Large intestine (tissue), 3 donors: ENCODE measurements around the gene PLXNA2. TPM values are rescaled to one million over a fixed set of nuclear protein-coding genes. Genes with fewer than 3 reads are reported as not detected.

Source experiments
- DNase-seq, 2 donors: peaks; one replicate each; pipeline versions ENCODE4 v3.0.0 to v3.0.0-alpha.2; 2013
- H3K27ac ChIP-seq: one replicate; pipeline ENCODE4 v1.5.1; 2013; ENCODE audit warnings: low read length
- H3K27me3 ChIP-seq: 2 replicates; pipeline ENCODE4 v1.6.1; 2013; ENCODE audit warnings: low read length; ENCODE audit not compliant: control insufficient read depth, insufficient read depth
- H3K36me3 ChIP-seq: 2 replicates; pipeline ENCODE4 v1.6.1; 2013; ENCODE audit warnings: low read length; ENCODE audit not compliant: control insufficient read depth, insufficient read depth
- H3K4me1 ChIP-seq: one replicate; pipeline ENCODE4 v1.6.1; 2013; ENCODE audit warnings: low read length; ENCODE audit not compliant: control insufficient read depth, insufficient read depth
- H3K4me3 ChIP-seq: one replicate; pipeline ENCODE4 v1.5.1; 2013; ENCODE audit warnings: low read length
- H3K9me3 ChIP-seq: one replicate; pipeline ENCODE4 v1.6.1; 2013; ENCODE audit warnings: mild to moderate bottlenecking, low read depth, low read length, moderate library complexity; ENCODE audit not compliant: control insufficient read depth
- WGBS: methylation state at CpG from one replicate; pipeline ENCODE4 v1.1.5; 2013; ENCODE audit warnings: low lambda C conversion rate; ENCODE audit not compliant: insufficient coverage; 5-methylcytosine and 5-hydroxymethylcytosine counted together
- polyA plus RNA-seq: library from polyadenylated mRNA; unstranded; fragments of 120-200 nt; gene quantifications from one replicate; pipeline ENCODE4 v1.2.1, GENCODE V29; 2013

The PLXNA2 gene
- polyA plus RNA-seq, 1 donor = 11.7 TPM

DNA sequence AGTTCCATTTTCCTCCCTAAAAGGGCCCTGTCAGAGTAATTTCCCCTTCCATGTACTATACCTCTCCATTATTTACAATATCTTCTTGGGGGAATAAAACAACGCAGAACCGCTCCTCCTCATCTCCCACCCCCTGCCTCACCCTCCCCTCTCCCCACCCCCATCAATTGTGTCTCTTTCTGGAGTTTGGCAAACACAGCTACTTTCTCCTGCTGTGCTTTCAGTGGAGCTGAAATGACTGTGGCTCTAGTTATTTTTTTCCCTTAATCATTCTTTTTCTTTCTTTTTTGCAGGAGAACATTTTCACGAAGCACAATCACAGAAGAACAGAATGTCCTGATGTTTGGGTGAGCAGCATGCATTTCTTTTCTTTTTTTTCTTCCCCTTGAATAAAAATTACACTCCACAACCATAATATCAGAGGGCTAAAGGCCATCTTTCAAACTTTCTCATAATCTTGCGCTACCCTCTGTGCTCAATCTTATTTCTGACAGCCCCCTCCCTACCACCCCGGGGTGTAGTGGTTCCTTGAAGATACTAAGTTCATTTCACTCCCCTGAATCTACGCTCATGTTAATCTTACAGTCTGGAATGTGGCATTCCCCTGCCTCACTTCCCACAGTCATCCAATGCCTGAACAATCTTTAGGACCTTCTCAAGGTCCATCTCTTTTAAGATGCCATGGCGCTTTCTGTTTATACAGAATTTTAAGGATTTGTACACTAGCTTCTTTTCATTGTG, 8.8 kb upstream of the PLXNA2 start:
- Histone ChIP-seq H3K4me3 (no peak overlapping the region), H3K27me3 (peaks cover 46% of the 10 kb centered on the region), H3K4me1 (no peaks in the 10 kb centered on the region), H3K27ac (no peak overlapping the region), H3K36me3 (no peaks in the 10 kb centered on the region), H3K9me3 (no peaks in the 10 kb centered on the region)
- no peak for DNase-seq
- 25% methylated on average over 1 of the region's 7 CpGs for WGBS

DNA sequence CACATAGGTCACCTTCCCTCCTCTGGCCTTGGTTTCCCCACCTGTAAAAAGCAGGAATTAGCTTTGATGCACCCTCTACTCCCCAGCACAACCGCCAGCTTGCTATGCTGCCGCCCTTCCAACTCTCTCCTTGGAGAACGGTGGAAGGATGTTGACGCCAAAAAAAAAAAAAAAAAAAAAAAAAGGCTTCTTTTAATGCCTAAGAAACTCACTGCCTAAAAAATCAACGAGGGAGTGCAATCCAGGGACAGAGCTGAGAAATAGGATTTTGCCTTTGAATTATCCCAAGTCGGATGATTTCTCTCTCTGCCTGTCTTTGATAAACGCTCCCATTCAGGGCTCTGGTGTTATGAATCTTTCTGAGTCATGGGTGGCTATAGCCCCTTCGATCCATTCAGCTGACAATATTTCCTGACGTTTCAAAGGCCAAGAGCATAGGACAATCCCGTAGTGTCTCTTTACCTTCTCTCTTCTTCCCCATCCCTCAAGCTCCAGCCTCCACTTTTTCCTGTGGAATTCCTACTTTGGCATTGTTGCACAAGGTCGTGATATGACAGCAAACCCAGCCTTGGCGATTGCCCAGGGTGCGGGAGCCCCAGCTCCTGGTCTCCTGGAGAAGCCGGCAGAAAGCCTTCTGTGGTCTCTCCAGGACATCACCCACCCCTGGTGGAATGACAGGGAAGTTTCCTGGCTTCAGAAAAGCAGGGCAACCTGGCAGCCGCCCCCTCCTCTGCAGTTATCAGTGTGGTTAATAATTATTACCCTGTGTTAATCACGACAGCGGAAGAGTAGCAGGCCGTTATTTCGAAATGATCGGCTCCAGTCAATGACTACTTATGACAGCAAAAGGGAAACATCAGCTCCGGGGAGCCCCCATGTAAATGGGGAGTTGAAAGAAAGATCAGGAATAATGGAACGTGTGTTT, 8.0 kb upstream of the PLXNA2 start:
- Histone ChIP-seq H3K4me1 (no peaks in the 10 kb centered on the region), H3K4me3 (no peak overlapping the region), H3K27me3 (peaks cover 47% of the 10 kb centered on the region), H3K9me3 (no peaks in the 10 kb centered on the region), H3K36me3 (no peaks in the 10 kb centered on the region), H3K27ac (no peak overlapping the region)
- DNase-seq = peak; percentile 32 to 56
- 0% methylated on average over 3 of the region's 22 CpGs for WGBS

DNA sequence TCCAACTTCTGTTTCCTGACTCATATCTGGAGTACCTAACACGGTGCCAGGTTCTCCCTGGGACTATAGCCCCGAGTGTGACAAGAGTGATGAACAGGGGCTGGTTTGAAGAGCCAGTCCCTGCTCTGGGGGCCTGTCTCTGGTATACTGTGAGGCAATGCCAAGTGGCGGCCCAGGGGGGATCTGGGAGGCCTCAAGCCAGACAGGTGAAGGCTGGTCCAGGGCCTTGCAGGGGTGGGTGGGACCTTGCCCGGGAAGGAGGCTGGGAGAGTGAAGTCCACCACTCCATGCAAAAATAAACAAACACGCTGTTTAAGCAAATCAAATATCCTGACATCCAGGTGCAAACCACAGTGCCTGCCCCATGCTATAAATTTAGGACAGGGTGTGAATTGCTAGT, 6.8 kb upstream of the PLXNA2 start:
- DNase-seq = peak in 1 of 2 donors; percentile 21
- no peaks in the 10 kb centered on the region for H3K36me3 ChIP-seq
- WGBS = no CpG with 5 or more reads among the region's 5 CpGs
- no peaks in the 10 kb centered on the region for H3K4me1 ChIP-seq
- peaks cover 48% of the 10 kb centered on the region for H3K27me3 ChIP-seq
- no peak overlapping the region for H3K4me3 ChIP-seq
- no peak overlapping the region for H3K27ac ChIP-seq
- H3K9me3 ChIP-seq = no peaks in the 10 kb centered on the region

DNA sequence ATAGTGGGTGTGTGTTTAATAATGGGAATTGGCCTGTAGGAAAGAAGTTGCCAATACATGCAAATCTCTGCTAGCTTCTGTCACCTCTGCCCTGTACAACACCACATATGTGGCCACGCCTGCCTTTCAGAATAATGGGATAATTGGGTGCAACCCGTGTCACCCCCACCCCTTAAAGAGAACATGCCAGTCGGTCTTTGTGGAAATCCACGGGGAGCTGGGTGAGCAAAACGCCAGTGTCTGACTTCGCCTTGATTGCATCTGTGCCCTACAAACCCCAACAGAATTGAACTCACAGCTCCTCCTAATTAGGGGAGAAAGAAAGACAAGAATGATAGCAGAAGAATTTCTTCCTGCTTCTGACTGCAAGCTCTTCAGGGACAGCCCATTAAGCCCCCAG, 6.4 kb upstream of the PLXNA2 start:
- no CpG with 5 or more reads among the region's 6 CpGs for WGBS
- Histone ChIP-seq H3K9me3 (no peaks in the 10 kb centered on the region), H3K27me3 (peaks cover 46% of the 10 kb centered on the region), H3K27ac (no peak overlapping the region), H3K4me1 (no peaks in the 10 kb centered on the region), H3K4me3 (no peak overlapping the region), H3K36me3 (no peaks in the 10 kb centered on the region)
- no peak for DNase-seq

DNA sequence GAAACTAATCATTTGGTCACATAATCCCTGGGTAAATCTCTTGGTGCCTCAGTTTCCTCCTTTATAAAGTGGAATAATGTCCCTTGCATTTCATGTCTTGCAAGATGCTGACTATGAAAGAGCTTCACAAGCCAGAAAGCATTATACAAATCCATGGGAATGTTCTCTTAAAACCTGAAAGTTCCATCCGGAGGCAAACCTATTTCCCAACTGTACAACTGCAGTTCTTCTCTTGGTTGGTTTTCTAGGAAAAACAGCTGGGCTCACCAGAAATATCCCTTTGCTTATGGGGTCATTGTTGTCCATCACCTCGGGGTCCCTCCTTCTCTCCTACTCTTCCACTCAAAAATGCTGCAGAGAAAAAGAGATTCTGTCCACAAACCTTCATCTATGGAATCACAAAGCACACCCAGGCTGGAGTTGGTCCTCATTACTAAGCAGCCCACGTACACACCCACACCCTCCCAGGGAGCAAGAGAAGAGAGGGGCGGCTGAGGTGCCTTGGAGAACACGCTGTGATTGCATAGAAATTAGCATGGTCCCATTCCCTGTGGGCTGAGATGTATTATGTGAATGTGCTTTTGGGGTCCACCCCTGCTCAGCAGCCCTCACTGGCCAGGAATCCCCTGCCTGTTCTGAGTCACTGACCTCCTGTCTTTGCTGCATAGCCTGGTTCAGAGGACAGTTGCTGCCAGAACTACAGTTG, 5.0 kb upstream of the PLXNA2 start:
- no peak for DNase-seq
- peaks cover 40% of the 10 kb centered on the region for H3K27me3 ChIP-seq
- H3K4me1 ChIP-seq = peaks cover 8% of the 10 kb centered on the region
- H3K4me3 ChIP-seq = no peak overlapping the region
- H3K9me3 ChIP-seq = no peaks in the 10 kb centered on the region
- no peak overlapping the region for H3K27ac ChIP-seq
- no CpG with 5 or more reads among the region's 5 CpGs for WGBS
- H3K36me3 ChIP-seq = no peaks in the 10 kb centered on the region

DNA sequence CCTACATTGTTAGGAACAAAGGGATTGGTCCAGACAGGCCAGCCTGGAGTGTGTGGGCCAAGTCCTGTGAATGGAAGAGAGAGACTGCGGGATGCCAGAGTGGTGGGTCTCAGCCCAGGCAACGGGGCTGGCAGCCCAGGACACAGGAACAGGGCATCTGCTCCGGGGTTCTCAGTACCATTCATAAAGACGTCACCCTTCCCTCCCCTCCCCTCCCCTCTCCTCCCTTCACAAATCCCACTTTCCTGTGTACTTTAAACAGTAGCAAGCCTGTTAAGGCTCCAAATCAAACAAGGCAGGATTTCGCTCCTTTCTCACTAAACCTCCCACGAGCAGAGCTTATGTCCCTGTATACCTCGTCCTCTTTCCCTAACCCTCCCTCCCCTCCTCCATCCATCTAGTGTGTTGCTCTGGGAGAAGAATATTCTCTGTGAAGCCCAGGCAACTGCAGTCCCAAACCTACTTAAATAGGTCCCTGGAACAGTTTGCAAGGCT, 4.2 kb upstream of the PLXNA2 start:
- no peaks in the 10 kb centered on the region for H3K36me3 ChIP-seq
- no peak overlapping the region for H3K4me3 ChIP-seq
- no CpG with 5 or more reads among the region's 7 CpGs for WGBS
- H3K9me3 ChIP-seq = no peaks in the 10 kb centered on the region
- H3K27ac ChIP-seq = no peak overlapping the region
- H3K27me3 ChIP-seq = peaks cover 35% of the 10 kb centered on the region
- no peak for DNase-seq
- peaks cover 8% of the 10 kb centered on the region for H3K4me1 ChIP-seq

DNA sequence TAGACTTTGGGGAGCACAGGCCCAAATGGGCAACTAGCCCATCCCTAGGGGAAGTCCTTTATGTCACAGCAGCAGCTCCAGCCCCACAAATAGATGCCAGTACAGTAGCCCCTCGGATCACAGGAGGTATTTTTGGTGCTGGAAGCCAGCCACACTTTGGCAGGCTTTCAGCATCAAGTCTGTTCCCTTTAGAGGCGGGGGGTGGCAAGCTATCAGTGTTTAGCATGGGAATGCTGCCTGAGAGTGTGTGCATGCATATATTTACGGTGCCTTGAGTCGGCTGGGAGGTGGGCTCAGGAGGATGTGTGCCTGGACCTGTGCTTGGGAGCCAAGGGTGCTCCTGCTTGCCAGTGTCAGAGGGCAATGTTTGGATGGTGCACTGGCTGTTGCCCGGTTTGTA, 3.5 kb upstream of the PLXNA2 start:
- no CpG with 5 or more reads among the region's 5 CpGs for WGBS
- no peak overlapping the region for H3K4me3 ChIP-seq
- H3K4me1 ChIP-seq = peaks cover 10% of the 10 kb centered on the region
- no peaks in the 10 kb centered on the region for H3K9me3 ChIP-seq
- DNase-seq = no peak
- H3K36me3 ChIP-seq = no peaks in the 10 kb centered on the region
- H3K27ac ChIP-seq = no peak overlapping the region
- H3K27me3 ChIP-seq = peaks cover 34% of the 10 kb centered on the region

DNA sequence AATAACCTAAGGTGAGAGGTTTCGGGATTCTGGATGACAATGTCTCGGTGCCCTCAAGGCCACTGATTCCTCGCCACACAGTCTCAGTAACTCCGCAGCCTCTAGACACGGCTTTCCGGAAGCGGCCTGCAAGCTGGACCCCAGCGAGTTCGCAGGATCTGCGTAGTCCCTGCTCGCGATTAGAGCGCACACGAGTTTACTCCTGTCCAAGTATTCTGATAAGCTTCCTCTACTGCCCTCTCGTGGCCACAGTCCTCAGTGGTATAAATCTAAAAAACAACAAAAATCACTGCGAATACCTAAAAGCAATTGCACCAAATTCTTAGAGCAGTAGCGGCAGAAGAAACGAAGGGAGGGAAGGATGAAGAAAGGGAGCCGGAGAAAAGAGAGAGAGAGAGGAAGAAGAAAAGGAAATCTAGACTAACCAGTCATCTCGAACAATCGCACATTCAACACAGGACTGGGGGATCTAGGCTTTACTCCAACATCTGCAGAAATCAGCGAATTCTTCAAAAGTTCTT, 1.1 kb upstream of the PLXNA2 start:
- H3K4me1 ChIP-seq = peaks cover 20% of the 10 kb centered on the region
- peak overlapping the region; percentile 40 for H3K27ac ChIP-seq
- DNase-seq = peak; percentile 81
- WGBS = 21% methylated on average over 6 of the region's 22 CpGs
- no peaks in the 10 kb centered on the region for H3K36me3 ChIP-seq
- H3K4me3 ChIP-seq = peak overlapping the region; percentile 21
- no peaks in the 10 kb centered on the region for H3K9me3 ChIP-seq
- peaks cover 35% of the 10 kb centered on the region for H3K27me3 ChIP-seq

DNA sequence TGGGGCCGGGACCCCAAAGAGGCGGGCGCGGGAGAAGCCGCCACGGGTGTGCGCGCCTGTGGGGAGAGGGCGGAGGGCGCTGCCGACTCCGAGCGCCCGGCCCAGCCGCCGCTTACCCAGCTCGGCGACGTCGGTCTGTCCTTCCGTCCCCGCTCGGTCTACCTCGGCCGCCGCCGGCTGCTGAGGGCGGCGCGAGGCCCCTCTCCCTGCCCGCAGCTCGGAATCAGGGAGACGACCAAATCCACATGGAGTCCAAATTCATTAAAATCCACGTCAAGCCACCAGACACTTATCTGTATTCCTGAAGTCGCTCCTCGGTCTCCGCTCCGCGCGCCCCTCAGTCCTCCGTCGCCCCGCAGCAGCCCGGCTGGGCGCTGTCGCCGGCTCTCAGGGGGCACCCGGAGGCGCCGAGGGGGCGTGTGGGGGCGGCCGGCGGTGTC, 637 bp downstream of the PLXNA2 start:
- no peaks in the 10 kb centered on the region for H3K36me3 ChIP-seq
- peak in 1 of 2 donors; percentile 63 for DNase-seq
- H3K9me3 ChIP-seq = no peaks in the 10 kb centered on the region
- peak overlapping the region; percentile 62 for H3K27ac ChIP-seq
- no CpG with 5 or more reads among the region's 54 CpGs for WGBS
- peaks cover 29% of the 10 kb centered on the region for H3K27me3 ChIP-seq
- peaks cover 35% of the 10 kb centered on the region for H3K4me1 ChIP-seq
- H3K4me3 ChIP-seq = peak overlapping the region; percentile 75
